ENCODE data around the gene HSP90B1. TPM values are rescaled to one million over a fixed set of nuclear protein-coding genes. Genes with fewer than 3 reads are reported as not detected.

HSP90B1 gene
- total and polyA plus RNA-seq, 10 of the 15 experiments (the other 5 are each of a cell fraction or from before 2014, with no cell fraction given) = 254 to 968 (median 560) TPM

GRCh38 chr12:103936679-103937078 lies 6.5 kb downstream of the HSP90B1 start:
- peaks cover 70% of the 10 kb centered on the region for H3K79me2 ChIP-seq (ENCODE audit: control insufficient read depth, insufficient read depth, low read length)
- no peak overlapping the region for H2AFZ ChIP-seq (ENCODE audit: control insufficient read depth, low read depth, low read length)
- no peaks in the 10 kb centered on the region for H3K27me3 ChIP-seq (replicated peaks in 1 of 2; ENCODE audit: control insufficient read depth in 2 of 2, insufficient read depth in 2 of 2, low read length in 1 of 2)
- DNase-seq (ENCODE audit: low read depth, low spot score) (no peak), FAIRE-seq (no peak), ATAC-seq (peak; percentile 10)
- WGBS (ENCODE audit: insufficient coverage, insufficient replicate concordance, low lambda C conversion rate, missing lambda C conversion rate) = 98% methylated on average over 3 of the region's 3 CpGs
- H4K20me1 ChIP-seq (ENCODE audit: control insufficient read depth, insufficient read depth) = peaks cover 3% of the 10 kb centered on the region; the same call in 1 of the 2 replicates
- TF ChIP-seq RAD21 (IDR thresholded peaks at IDR 0.05; ENCODE audit: insufficient read depth, low read depth, low read length) (no peak), POLR2AphosphoS5 (IDR thresholded peaks at IDR 0.05; ENCODE audit: low read length) (peak; percentile 67; the same call in 1 of the 2 replicates)
- SMC1A ChIA-PET (ENCODE audit: uncharacterized antibody, unreplicated experiment) = interaction anchor here (0.8 to 4.9 kb wide), 16 partner anchors 9 to 195 kb away, joined by 3 to 38 read pairs (median 6); partner anchors contain the start of gene TDG
- no peak overlapping the region for H3K27ac ChIP-seq (ENCODE audit: control insufficient read depth, insufficient read depth)
- intact Hi-C loops (cut with micrococcal nuclease; ENCODE audit: unreplicated experiment) = no loop called here
- RAD21 ChIA-PET (ENCODE audit: unreplicated experiment) = interaction anchor here (0.7 to 2.6 kb wide), 7 partner anchors 12 to 56 kb away, joined by 3 to 13 read pairs (median 4); partner anchors contain the start of gene TDG
- peak overlapping the region; percentile 49 for H3K4me2 ChIP-seq (ENCODE audit: control insufficient read depth, insufficient read depth)
- no peak overlapping the region for H3K9ac ChIP-seq (ENCODE audit: control insufficient read depth, insufficient read depth, low read length)
- in situ Hi-C loops (cut with MboI) = no loop called here
- peaks cover 13 to 56% of the 10 kb centered on the region in 2 experiments for H3K36me3 ChIP-seq (ENCODE audit: control insufficient read depth in 2 of 2, insufficient read depth in 2 of 2, low read length in 1 of 2)
- POLR2A ChIA-PET = interaction anchor here (1.2 to 2.9 kb wide), 4 partner anchors 8 to 29 kb away, joined by 3 to 15 read pairs (median 6); partner anchors contain the start of gene TDG
- H3K4me3 ChIP-seq = peak overlapping the region; percentile 39; the same call in 1 of the 2 replicates
- no TSS peak for BruUV-seq (replicated peaks)
- CTCF ChIA-PET = interaction anchor here (0.6 to 3.5 kb wide), 14 partner anchors 9 to 332 kb away, joined by 3 to 18 read pairs (median 4); partner anchors contain the start of gene TDG
- no peaks in the 10 kb centered on the region for H3K9me3 ChIP-seq (replicated peaks; ENCODE audit: control insufficient read depth, insufficient read depth, low read length)
- H3K4me1 ChIP-seq (ENCODE audit: control insufficient read depth, insufficient read depth, low read length) = peaks cover 7% of the 10 kb centered on the region; the same call in 1 of the 2 replicates

- peaks cover 4% of the 10 kb centered on the region for H4K20me1 ChIP-seq (ENCODE audit: control insufficient read depth, insufficient read depth)
- POLR2A ChIA-PET = interaction anchor here (1.0 to 1.7 kb wide), 4 partner anchors 10 to 31 kb away, joined by 3 to 5 read pairs (median 4); partner anchors contain the start of gene HSP90B1
- no peaks in the 10 kb centered on the region for H3K9me3 ChIP-seq (replicated peaks; ENCODE audit: control insufficient read depth, insufficient read depth, low read length)
- no TSS peak for BruUV-seq (replicated peaks)
- H3K4me3 ChIP-seq = no peak overlapping the region
- H3K4me1 ChIP-seq (ENCODE audit: control insufficient read depth, insufficient read depth, low read length) = no peaks in the 10 kb centered on the region
- no peaks in the 10 kb centered on the region for H3K27me3 ChIP-seq (replicated peaks in 1 of 2; ENCODE audit: control insufficient read depth in 2 of 2, insufficient read depth in 2 of 2, low read length in 1 of 2)
- SMC1A ChIA-PET (ENCODE audit: uncharacterized antibody, unreplicated experiment) = interaction anchor here (2.1 kb wide), 1 partner anchor 10 kb away, joined by 10 read pairs; no protein-coding TSS in a partner anchor
- RAD21 ChIA-PET (ENCODE audit: unreplicated experiment) = interaction anchor here (1.3 kb wide), 1 partner anchor 21 kb away, joined by 5 read pairs; the partner anchor contains the start of gene TDG
- no peak for FAIRE-seq
- DNase-seq (ENCODE audit: low read depth, low spot score) = no peak
- intact Hi-C loops (cut with micrococcal nuclease; ENCODE audit: unreplicated experiment) = no loop called here
- H2AFZ ChIP-seq (ENCODE audit: control insufficient read depth, low read depth, low read length) = no peak overlapping the region
- H3K27ac ChIP-seq (ENCODE audit: control insufficient read depth, insufficient read depth) = no peak overlapping the region
- ATAC-seq = no peak
- CTCF ChIA-PET = no interaction called here
- TF ChIP-seq NR2C1 (IDR thresholded peaks at IDR 0.05) (no peak), WRNIP1 (IDR thresholded peaks at IDR 0.05; ENCODE audit: borderline replicate concordance, low read depth, low read length) (no peak)
- 96% methylated on average over 3 of the region's 3 CpGs for WGBS (ENCODE audit: insufficient coverage, insufficient replicate concordance, low lambda C conversion rate, missing lambda C conversion rate)
- peaks cover 5% of the 10 kb centered on the region for H3K79me2 ChIP-seq (ENCODE audit: control insufficient read depth, insufficient read depth, low read length)
- no peak overlapping the region for H3K4me2 ChIP-seq (ENCODE audit: control insufficient read depth, insufficient read depth)
- in situ Hi-C loops (cut with MboI) = no loop called here
- no peak overlapping the region for H3K9ac ChIP-seq (ENCODE audit: control insufficient read depth, insufficient read depth, low read length)
- H3K36me3 ChIP-seq (ENCODE audit: control insufficient read depth in 2 of 2, insufficient read depth in 2 of 2, low read length in 1 of 2) = peaks cover 14 to 51% of the 10 kb centered on the region in 2 experiments
Observed at GRCh38 chr12:103944964-103945363, 14.8 kb downstream of the HSP90B1 start.
